HEK293 (cell line): ENCODE measurements around the gene ATF1.

Experiments used
- CTCF ChIA-PET: fragments of 350-600 bp; formaldehyde crosslinking; extraction: SDS; loops from one replicate; lab custom pipeline; 2021; ENCODE audit warnings: antibody characterized with exemption; lab: Yijun Ruan, JAX
- POLR2A ChIA-PET: fragments of 300-600 bp; formaldehyde crosslinking; extraction: SDS; loops from one replicate; lab custom pipeline; 2020; ENCODE audit warnings: antibody characterized with exemption, inconsistent platforms; lab: Yijun Ruan, JAX
- H3K27ac ChIP-seq: fragments of 200-500 bp; sonication (Bioruptor generic); 2 replicates; pipeline ENCODE4 v1.5.1; 2014; ENCODE audit warnings: low read depth, low read length, control low read depth, inconsistent platforms; ENCODE audit errors: extremely low read depth
- H3K36me3 ChIP-seq, 2 experiments: fragments of 200-500 bp in 1 of 2; sonication (Bioruptor generic) in 1 of 2; 1 replicate in 1 of 2; 2 replicates in 1 of 2; pipeline ENCODE4 v1.5.1; 2014 to 2017; ENCODE audit warnings: inconsistent platforms in 2 of 2, low read length in 2 of 2; ENCODE audit not compliant: control insufficient read depth in 2 of 2, insufficient read depth in 1 of 2
- H3K4me1 ChIP-seq: fragments of 200-500 bp; sonication (Bioruptor generic); 2 replicates; pipeline ENCODE4 v1.5.1; 2014; ENCODE audit warnings: mild to moderate bottlenecking, low read length, inconsistent platforms; ENCODE audit not compliant: control insufficient read depth, insufficient read depth
- H3K4me3 ChIP-seq: 2 replicates; pipeline ENCODE4 v1.5.1; 2011; ENCODE audit warnings: low read depth, mild to moderate bottlenecking, control low read depth, low read length, moderate library complexity
- H3K9me3 ChIP-seq: fragments of 200-500 bp; sonication (Bioruptor generic); 2 replicates; pipeline ENCODE4 v1.5.1; 2014; ENCODE audit warnings: low read depth, low read length, inconsistent platforms; ENCODE audit not compliant: control insufficient read depth, insufficient read depth
- GLIS2 ChIP-seq: fragments of 450-650 bp; formaldehyde crosslinking; IDR thresholded peaks from 2 replicates; pipeline ENCODE4 v1.5.1; 2016; ENCODE audit warnings: missing biosample characterization, missing genetic modification characterization
- MEIS1 ChIP-seq: sonication (generic); formaldehyde crosslinking; IDR thresholded peaks from 2 replicates; pipeline ENCODE4 v1.8.1; 2022; ENCODE audit warnings: missing genetic modification reagents, mild to moderate bottlenecking, borderline replicate concordance
- PRDM2 ChIP-seq: fragments of 450-650 bp; formaldehyde crosslinking; IDR thresholded peaks from 2 replicates; pipeline ENCODE4 v1.5.1; 2016; ENCODE audit warnings: missing biosample characterization, missing genetic modification characterization, borderline replicate concordance
- RBAK ChIP-seq: fragments of 450-650 bp; formaldehyde crosslinking; IDR thresholded peaks from 2 replicates; pipeline ENCODE4 v1.5.1; 2016; ENCODE audit warnings: missing biosample characterization, missing genetic modification characterization
- SP7 ChIP-seq: fragments of 450-650 bp; formaldehyde crosslinking; IDR thresholded peaks from 2 replicates; pipeline ENCODE4 v1.5.1; 2016; ENCODE audit warnings: missing biosample characterization, missing genetic modification characterization
- TCF7L2 ChIP-seq: IDR thresholded peaks from 2 replicates; pipeline ENCODE4 v1.6.1; 2011; ENCODE audit warnings: low read depth, mild to moderate bottlenecking, inconsistent platforms, low read length, moderate library complexity, borderline replicate concordance
- ZBTB20 ChIP-seq: fragments of 450-650 bp; formaldehyde crosslinking; IDR thresholded peaks from 2 replicates; pipeline ENCODE4 v1.5.1; 2016; ENCODE audit warnings: missing biosample characterization, missing genetic modification characterization
- ZBTB49 ChIP-seq: fragments of 450-650 bp; formaldehyde crosslinking; IDR thresholded peaks from 2 replicates; pipeline ENCODE4 v1.5.1; 2016; ENCODE audit warnings: missing biosample characterization, missing genetic modification characterization, low read depth
- ZNF174 ChIP-seq: fragments of 450-650 bp; formaldehyde crosslinking; IDR thresholded peaks from 2 replicates; pipeline ENCODE4 v1.5.0; 2017; ENCODE audit warnings: missing biosample characterization, mild to moderate bottlenecking, missing genetic modification characterization
- ZNF175 ChIP-seq: fragments of 450-650 bp; formaldehyde crosslinking; IDR thresholded peaks from 2 replicates; pipeline ENCODE4 v1.5.1; 2016; ENCODE audit warnings: missing biosample characterization, missing genetic modification characterization
- ZNF248 ChIP-seq: fragments of 450-650 bp; formaldehyde crosslinking; IDR thresholded peaks from 2 replicates; pipeline ENCODE4 v1.5.1; 2017; ENCODE audit warnings: missing biosample characterization, missing genetic modification characterization
- ZNF341 ChIP-seq: fragments of 450-650 bp; formaldehyde crosslinking; IDR thresholded peaks from 2 replicates; pipeline ENCODE4; 2016; ENCODE audit warnings: low read depth, missing biosample characterization, missing genetic modification characterization
- ZNF416 ChIP-seq: fragments of 450-650 bp; formaldehyde crosslinking; IDR thresholded peaks from 2 replicates; pipeline ENCODE4 v1.5.1; 2016; ENCODE audit warnings: missing biosample characterization, missing genetic modification characterization
- ZNF521 ChIP-seq: fragments of 450-650 bp; formaldehyde crosslinking; IDR thresholded peaks from 2 replicates; pipeline ENCODE4 v1.5.1; 2017; ENCODE audit warnings: missing biosample characterization, mild to moderate bottlenecking, missing genetic modification characterization
- ZNF664 ChIP-seq: fragments of 450-650 bp; formaldehyde crosslinking; IDR thresholded peaks from 2 replicates; pipeline ENCODE4 v1.5.1; 2016; ENCODE audit warnings: missing biosample characterization, missing genetic modification characterization
- TF ChIP-seq, protein P1 (sequence below): fragments of 450-650 bp; formaldehyde crosslinking; IDR thresholded peaks from 2 replicates; pipeline ENCODE4 v1.5.1; 2016; ENCODE audit warnings: missing biosample characterization, missing genetic modification characterization, low read depth
- TF ChIP-seq, protein P2 (sequence below): fragments of 450-650 bp; formaldehyde crosslinking; IDR thresholded peaks from 2 replicates; pipeline ENCODE4 v1.5.1; 2017; ENCODE audit warnings: missing biosample characterization, missing genetic modification characterization

The ATF1 gene

GRCh38 chr12:50771409-50771808, 7.5 kb downstream of the ATF1 start:
- CTCF ChIA-PET, result interaction anchor here (0.8 kb wide), 1 partner anchor 481 kb away, joined by 3 read pairs; no protein-coding TSS in a partner anchor
- Histone ChIP-seq H3K4me3 (no peak overlapping the region), H3K36me3 (peaks cover 0 to 9% of the 10 kb centered on the region in 2 experiments; a peak in 2 of 3 replicates), H3K9me3 (no peaks in the 10 kb centered on the region), H3K27ac (no peak overlapping the region), H3K4me1 (0 out of 2 replicates have a peak, but pooled peaks cover 7% of the 10 kb centered on the region)
- TF ChIP-seq ZNF248 (tag by site-specific recombination) (no peak), ZNF175 (tag by site-specific recombination) (no peak), GLIS2 (tag by site-specific recombination) (no peak), ZBTB20 (tag by site-specific recombination) (no peak), TCF7L2 (no peak), ZBTB49 (tag by site-specific recombination) (no peak), ZNF521 (tag by site-specific recombination) (no peak)
- TF ChIP-seq, protein P1, sequence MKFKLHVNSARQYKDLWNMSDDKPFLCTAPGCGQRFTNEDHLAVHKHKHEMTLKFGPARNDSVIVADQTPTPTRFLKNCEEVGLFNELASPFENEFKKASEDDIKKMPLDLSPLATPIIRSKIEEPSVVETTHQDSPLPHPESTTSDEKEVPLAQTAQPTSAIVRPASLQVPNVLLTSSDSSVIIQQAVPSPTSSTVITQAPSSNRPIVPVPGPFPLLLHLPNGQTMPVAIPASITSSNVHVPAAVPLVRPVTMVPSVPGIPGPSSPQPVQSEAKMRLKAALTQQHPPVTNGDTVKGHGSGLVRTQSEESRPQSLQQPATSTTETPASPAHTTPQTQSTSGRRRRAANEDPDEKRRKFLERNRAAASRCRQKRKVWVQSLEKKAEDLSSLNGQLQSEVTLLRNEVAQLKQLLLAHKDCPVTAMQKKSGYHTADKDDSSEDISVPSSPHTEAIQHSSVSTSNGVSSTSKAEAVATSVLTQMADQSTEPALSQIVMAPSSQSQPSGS (tag by site-specific recombination), result no peak
- POLR2A ChIA-PET, result no interaction called here

DNA sequence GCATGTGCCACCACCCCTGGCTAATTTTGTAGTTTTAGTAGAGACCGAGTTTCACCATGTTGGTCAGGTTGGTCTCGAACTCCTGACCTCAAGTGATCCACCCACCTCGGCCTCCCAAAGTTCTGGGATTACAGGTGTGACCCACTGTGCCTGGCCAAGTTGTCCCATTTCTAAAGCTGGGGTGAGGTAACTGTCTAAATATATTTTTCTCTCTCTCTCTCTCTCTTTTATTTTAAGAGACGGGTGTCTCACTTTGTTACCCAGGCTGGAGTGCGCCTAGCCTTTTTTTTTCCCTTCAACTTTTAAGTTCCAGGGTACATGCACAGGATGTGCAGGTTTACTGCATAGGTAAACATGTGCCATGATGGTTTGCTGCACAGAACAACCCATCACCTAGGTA, 8.6 kb downstream of the ATF1 start:
- Histone ChIP-seq H3K4me3 (no peak overlapping the region), H3K9me3 (no peaks in the 10 kb centered on the region), H3K36me3 (peaks cover 0 to 9% of the 10 kb centered on the region in 2 experiments; a peak in 2 of 3 replicates), H3K27ac (no peak overlapping the region), H3K4me1 (0 out of 2 replicates have a peak, but pooled peaks cover 7% of the 10 kb centered on the region)
- CTCF ChIA-PET, result interaction anchor here (0.7 to 1.0 kb wide), 2 partner anchors 13 to 17 kb away, joined by 3 read pairs; no protein-coding TSS in a partner anchor
- TF ChIP-seq ZNF341 (tag by site-specific recombination) (no peak), PRDM2 (no peak), MEIS1 (no peak), SP7 (tag by site-specific recombination) (no peak), ZNF664 (tag by site-specific recombination) (no peak), RBAK (tag by site-specific recombination) (no peak), ZNF174 (tag by site-specific recombination) (no peak), ZNF416 (tag by site-specific recombination) (no peak)
- TF ChIP-seq, protein P2, sequence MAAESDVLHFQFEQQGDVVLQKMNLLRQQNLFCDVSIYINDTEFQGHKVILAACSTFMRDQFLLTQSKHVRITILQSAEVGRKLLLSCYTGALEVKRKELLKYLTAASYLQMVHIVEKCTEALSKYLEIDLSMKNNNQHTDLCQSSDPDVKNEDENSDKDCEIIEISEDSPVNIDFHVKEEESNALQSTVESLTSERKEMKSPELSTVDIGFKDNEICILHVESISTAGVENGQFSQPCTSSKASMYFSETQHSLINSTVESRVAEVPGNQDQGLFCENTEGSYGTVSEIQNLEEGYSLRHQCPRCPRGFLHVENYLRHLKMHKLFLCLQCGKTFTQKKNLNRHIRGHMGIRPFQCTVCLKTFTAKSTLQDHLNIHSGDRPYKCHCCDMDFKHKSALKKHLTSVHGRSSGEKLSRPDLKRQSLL (tag by site-specific recombination), result no peak
- POLR2A ChIA-PET, result no interaction called here
